ENCODE data around the gene ASIC5.

Gene ASIC5

DNA sequence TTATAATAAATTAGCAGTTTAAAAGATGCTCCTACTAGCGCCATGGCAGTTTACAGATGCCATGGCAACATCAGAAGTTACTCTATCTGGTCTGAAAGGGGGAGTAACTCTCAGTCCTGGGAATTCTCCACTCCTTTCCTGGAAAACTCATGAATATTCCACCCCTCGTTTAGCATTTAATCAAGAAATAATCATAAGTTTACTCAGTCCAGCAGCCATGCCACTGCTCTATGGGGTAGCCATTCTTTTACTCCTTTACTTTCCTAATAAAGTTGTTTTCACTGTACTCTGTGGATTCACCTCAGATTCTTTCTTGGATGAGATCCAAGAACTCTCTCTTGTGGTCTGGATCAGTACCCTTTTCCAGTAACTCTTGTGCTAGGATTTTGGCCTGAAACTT, 55.0 kb downstream of the ASIC5 start:
- H4K20me1 ChIP-seq (ENCODE audit: low read depth, low read length), result no peaks in the 10 kb centered on the region
- H3K4me3 ChIP-seq (ENCODE audit: insufficient read depth, low read length, poor library complexity, severe bottlenecking), result no peak overlapping the region
- H3K9me2 ChIP-seq (replicated peaks; ENCODE audit: insufficient read depth, low read length), result no peaks in the 10 kb centered on the region
- TF ChIP-seq CTCF (IDR thresholded peaks at IDR 0.05; ENCODE audit: insufficient read depth, low read length, poor library complexity, severe bottlenecking) (no peak), EZH2phosphoT487 (conservative IDR thresholded peaks at IDR 0.05; ENCODE audit: low read length) (no peak)
- H3K27ac ChIP-seq (ENCODE audit: low read depth, low read length), result no peak overlapping the region
- H3K79me2 ChIP-seq (ENCODE audit: insufficient read depth, low read length), result no peaks in the 10 kb centered on the region
- no peak overlapping the region for H3K9ac ChIP-seq (ENCODE audit: low read length)
- no peak overlapping the region for H3K4me2 ChIP-seq (ENCODE audit: low read depth, low read length, poor library complexity, severe bottlenecking)
- no peaks in the 10 kb centered on the region for H3K9me3 ChIP-seq (ENCODE audit: insufficient read depth, low read length)
- no peaks in the 10 kb centered on the region for H3K36me3 ChIP-seq (ENCODE audit: low read length)
- H3K27me3 ChIP-seq (ENCODE audit: low read length), result no peaks in the 10 kb centered on the region
- peak overlapping the region; percentile 96 for H2AFZ ChIP-seq (ENCODE audit: low read depth, low read length, severe bottlenecking)
- H3F3A ChIP-seq (ENCODE audit: insufficient read depth), result no peaks in the 10 kb centered on the region

- H3K9me3 ChIP-seq (ENCODE audit: insufficient read depth, low read length), result no peaks in the 10 kb centered on the region
- H3F3A ChIP-seq (ENCODE audit: insufficient read depth), result no peaks in the 10 kb centered on the region
- no peaks in the 10 kb centered on the region for H3K9me2 ChIP-seq (replicated peaks; ENCODE audit: insufficient read depth, low read length)
- no peak overlapping the region for H3K9ac ChIP-seq (ENCODE audit: low read length)
- H3K4me2 ChIP-seq (ENCODE audit: low read depth, low read length, poor library complexity, severe bottlenecking), result no peak overlapping the region
- no peak overlapping the region for H3K27ac ChIP-seq (ENCODE audit: low read depth, low read length)
- H4K20me1 ChIP-seq (ENCODE audit: low read depth, low read length), result no peaks in the 10 kb centered on the region
- peak; percentile 42 for TF ChIP-seq CTCF (IDR thresholded peaks at IDR 0.05; ENCODE audit: insufficient read depth, low read length, poor library complexity, severe bottlenecking)
- TF ChIP-seq EZH2phosphoT487 (conservative IDR thresholded peaks at IDR 0.05; ENCODE audit: low read length), result no peak
- H3K79me2 ChIP-seq (ENCODE audit: insufficient read depth, low read length), result no peaks in the 10 kb centered on the region
- H3K4me3 ChIP-seq (ENCODE audit: insufficient read depth, low read length, poor library complexity, severe bottlenecking), result no peak overlapping the region
- H3K36me3 ChIP-seq (ENCODE audit: low read length), result no peaks in the 10 kb centered on the region
- H3K27me3 ChIP-seq (ENCODE audit: low read length), result no peaks in the 10 kb centered on the region
- peak overlapping the region; percentile 96 for H2AFZ ChIP-seq (ENCODE audit: low read depth, low read length, severe bottlenecking)
These were observed 56.2 kb downstream of the ASIC5 start for GRCh38 chr4:155809835-155810234.

DNA sequence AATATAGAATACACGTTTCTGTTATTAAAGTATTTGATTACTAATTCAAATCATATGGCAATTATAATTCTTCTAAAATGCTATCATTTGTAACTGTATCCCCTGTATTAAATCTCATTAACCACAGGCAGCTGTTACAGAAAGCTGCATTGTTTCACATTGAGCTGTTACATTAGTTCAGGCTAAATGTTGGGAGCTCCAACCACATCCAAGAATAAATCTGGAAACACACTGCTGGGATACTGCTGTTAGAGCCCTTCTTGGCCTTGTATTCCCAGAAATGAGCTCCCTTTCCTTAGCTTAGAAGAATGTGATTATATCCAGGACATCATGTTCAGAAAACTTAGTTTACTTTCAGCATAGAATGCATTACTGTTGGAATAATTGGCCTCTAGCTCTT, 59.1 kb downstream of the ASIC5 start:
- no peak overlapping the region for H2AFZ ChIP-seq (ENCODE audit: low read depth, low read length, severe bottlenecking)
- no peaks in the 10 kb centered on the region for H3K9me2 ChIP-seq (replicated peaks; ENCODE audit: insufficient read depth, low read length)
- H3K4me2 ChIP-seq (ENCODE audit: low read depth, low read length, poor library complexity, severe bottlenecking), result no peak overlapping the region
- H3K27ac ChIP-seq (ENCODE audit: low read depth, low read length), result no peak overlapping the region
- H4K20me1 ChIP-seq (ENCODE audit: low read depth, low read length), result no peaks in the 10 kb centered on the region
- H3K27me3 ChIP-seq (ENCODE audit: low read length), result no peaks in the 10 kb centered on the region
- no peak overlapping the region for H3K4me3 ChIP-seq (ENCODE audit: insufficient read depth, low read length, poor library complexity, severe bottlenecking)
- H3K79me2 ChIP-seq (ENCODE audit: insufficient read depth, low read length), result no peaks in the 10 kb centered on the region
- H3F3A ChIP-seq (ENCODE audit: insufficient read depth), result no peaks in the 10 kb centered on the region
- no peak for TF ChIP-seq CTCF (IDR thresholded peaks at IDR 0.05; ENCODE audit: insufficient read depth, low read length, poor library complexity, severe bottlenecking)
- no peak for TF ChIP-seq EZH2phosphoT487 (conservative IDR thresholded peaks at IDR 0.05; ENCODE audit: low read length)
- H3K9me3 ChIP-seq (ENCODE audit: insufficient read depth, low read length), result no peaks in the 10 kb centered on the region
- no peak overlapping the region for H3K9ac ChIP-seq (ENCODE audit: low read length)
- no peaks in the 10 kb centered on the region for H3K36me3 ChIP-seq (ENCODE audit: low read length)

All from SU-DHL-6 (cell line).